ENCODE results near the gene VASH1.

DNA sequence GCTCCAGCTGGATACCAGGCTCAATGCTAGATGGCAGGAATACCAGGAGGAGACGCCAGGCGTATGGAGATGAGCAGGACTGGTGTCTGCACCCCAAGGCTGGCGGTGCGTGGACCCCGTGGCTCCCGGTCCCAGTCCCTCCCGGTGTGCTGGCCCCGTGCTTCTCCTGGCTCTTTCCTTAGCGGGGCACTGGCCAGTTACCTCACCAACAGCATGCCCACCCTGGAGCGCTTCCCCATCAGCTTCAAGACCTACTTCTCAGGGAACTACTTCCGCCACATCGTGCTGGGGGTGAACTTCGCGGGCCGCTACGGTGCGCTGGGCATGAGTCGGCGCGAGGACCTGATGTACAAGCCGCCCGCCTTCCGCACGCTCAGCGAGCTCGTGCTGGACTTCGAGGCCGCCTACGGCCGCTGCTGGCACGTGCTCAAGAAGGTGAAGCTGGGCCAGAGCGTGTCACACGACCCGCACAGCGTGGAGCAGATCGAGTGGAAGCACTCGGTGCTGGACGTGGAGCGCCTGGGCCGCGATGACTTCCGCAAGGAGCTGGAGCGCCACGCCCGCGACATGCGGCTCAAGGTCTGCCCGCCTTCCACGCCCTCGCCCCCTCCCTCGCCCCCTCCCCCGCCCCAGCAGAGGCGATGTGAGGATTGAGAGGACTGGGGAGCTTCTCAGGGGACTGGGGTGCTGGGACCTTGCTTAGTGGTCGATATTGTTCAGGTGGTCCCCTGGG, 14.6 kb downstream of the VASH1 start:
- TF ChIP-seq, protein P1, sequence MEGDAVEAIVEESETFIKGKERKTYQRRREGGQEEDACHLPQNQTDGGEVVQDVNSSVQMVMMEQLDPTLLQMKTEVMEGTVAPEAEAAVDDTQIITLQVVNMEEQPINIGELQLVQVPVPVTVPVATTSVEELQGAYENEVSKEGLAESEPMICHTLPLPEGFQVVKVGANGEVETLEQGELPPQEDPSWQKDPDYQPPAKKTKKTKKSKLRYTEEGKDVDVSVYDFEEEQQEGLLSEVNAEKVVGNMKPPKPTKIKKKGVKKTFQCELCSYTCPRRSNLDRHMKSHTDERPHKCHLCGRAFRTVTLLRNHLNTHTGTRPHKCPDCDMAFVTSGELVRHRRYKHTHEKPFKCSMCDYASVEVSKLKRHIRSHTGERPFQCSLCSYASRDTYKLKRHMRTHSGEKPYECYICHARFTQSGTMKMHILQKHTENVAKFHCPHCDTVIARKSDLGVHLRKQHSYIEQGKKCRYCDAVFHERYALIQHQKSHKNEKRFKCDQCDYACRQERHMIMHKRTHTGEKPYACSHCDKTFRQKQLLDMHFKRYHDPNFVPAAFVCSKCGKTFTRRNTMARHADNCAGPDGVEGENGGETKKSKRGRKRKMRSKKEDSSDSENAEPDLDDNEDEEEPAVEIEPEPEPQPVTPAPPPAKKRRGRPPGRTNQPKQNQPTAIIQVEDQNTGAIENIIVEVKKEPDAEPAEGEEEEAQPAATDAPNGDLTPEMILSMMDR (IDR thresholded peaks at IDR 0.05), result no peak
- TF ChIP-seq EZH2phosphoT487 (IDR thresholded peaks at IDR 0.05), result no peak
- TF ChIP-seq EZH2 (IDR thresholded peaks at IDR 0.05), result no peak
